ENCODE results near the gene LRIG1. TPM values are rescaled to one million over a fixed set of nuclear protein-coding genes. Genes with fewer than 3 reads are reported as not detected.

LRIG1 gene
- total RNA-seq (2022; extraction: Qiagen RNA extraction), result 5.5 to 7.1 TPM (median 6.0 TPM) in 5 replicates

DNA sequence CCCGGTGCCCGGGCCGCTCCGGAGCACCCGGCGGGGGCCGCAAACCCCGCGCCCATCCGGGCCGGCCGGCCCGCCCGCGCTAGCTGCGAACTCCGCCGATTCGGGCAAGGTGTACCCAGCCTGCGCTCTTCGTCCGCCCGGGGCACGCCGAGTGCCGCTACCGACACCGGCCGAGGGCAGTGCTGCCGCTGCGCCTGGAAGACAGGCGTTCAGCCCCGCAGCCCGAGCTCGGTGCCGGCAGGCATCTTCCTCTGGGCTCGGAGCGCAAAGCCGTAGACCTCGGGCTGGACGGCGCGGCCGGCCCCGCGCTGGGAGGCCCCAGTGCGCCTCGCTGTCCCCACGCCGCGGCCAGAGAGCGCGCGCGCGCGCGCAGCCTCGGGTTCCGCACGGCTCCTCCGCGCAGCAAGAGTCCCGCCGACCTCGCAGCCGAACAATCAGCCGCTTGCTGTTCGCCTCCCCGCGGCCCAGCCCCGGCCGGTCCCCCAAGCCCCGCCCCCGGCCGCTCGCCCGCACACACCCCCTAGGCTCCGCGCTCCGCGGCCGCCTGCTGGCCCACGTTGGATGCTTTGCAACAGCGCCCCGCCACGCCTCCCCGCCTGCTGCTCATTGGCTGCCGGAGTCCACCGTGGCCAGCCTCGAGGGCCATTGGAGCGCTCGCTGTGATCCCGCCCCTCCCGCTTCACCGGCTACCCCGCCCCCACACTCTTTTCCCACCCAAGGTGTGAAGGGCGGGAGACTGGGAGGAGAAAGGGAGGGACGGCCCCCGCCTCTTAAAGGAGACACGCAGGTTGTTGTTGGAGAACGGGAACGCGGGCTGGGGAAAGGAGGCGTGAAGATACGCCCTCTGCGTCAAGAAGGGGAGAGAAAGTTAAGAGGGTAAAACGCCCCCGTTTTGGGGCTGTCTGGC is at the start of gene LRIG1:
Gene LRIG1, minus strand, starts transcription at position 447 of the 907 bp plus-strand sequence. CDS start 615 bp downstream, outside the sequence.

